ENCODE data around the gene TCF3. TPM values are rescaled to one million over a fixed set of nuclear protein-coding genes. Genes with fewer than 3 reads are reported as not detected.
A peak's percentile ranks its signal among the peaks of the same experiment; 100 is the strongest.

Gene TCF3
- total RNA-seq, 2 donors from 2014 or later = 46.9 to 47.4 TPM

DNA sequence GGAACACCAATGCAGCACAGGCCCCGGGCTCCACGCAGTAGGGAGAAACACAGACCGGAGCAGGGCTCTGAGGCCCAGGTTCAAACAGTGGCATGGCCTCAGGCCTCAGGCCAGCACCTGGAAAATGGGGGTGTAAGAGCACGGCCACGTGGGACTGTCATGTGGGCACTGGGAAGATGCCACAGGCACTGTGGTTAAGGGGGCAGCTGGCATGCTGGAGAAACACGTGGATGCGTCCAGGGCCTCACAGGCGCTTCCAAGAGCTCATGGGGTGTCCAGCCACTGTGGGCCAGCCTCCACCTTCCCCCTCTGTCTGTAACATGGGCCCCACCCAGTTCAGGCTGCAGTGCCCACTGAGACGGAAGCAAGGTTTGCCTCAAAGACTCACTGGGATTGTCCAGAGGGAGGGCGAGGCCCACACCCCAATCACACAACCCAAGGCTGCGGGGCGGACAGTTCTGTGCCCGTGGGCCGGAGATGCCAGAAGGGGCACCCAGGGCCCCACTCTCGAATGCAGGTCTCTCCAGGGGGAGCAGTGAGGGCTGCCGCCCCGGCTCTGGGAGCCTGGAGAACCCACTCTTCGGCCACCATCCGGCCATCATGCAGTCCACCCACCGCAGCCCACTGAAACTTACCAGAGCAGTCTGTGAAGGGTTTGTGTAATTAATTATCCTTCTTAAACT, 53.5 kb downstream of the TCF3 start:
- Mint-ChIP-seq H3K36me3 (ENCODE audit: low read depth) (no peaks in the 10 kb centered on the region), H3K27me3 (no peaks in the 10 kb centered on the region), H3K27ac (no peak overlapping the region), H3K4me1 (peaks cover 11% of the 10 kb centered on the region), H3K4me3 (no peak overlapping the region)
- DNase-seq (no peak), ATAC-seq (no peak)
- H3K9me3 ChIP-seq (ENCODE audit: control insufficient read depth, low read length, poor library complexity, severe bottlenecking) = no peaks in the 10 kb centered on the region

DNA sequence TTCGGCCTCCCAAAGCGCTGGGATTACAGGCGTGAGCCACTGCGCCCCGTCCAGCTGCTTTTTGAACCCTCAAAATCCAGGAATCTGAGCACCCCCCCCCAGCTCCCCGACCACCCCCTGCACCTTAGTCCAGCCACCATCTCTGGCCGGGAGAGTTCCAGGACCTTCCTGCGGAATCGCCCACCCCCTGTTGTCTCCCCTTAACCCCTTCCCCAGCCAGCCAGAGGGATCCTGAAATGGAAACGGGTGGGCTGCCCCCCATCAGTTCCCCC, 59.0 kb downstream of the TCF3 start:
- no peak for DNase-seq
- ATAC-seq = no peak
- peak overlapping the region; percentile 91 for H3K4me3 Mint-ChIP-seq

DNA sequence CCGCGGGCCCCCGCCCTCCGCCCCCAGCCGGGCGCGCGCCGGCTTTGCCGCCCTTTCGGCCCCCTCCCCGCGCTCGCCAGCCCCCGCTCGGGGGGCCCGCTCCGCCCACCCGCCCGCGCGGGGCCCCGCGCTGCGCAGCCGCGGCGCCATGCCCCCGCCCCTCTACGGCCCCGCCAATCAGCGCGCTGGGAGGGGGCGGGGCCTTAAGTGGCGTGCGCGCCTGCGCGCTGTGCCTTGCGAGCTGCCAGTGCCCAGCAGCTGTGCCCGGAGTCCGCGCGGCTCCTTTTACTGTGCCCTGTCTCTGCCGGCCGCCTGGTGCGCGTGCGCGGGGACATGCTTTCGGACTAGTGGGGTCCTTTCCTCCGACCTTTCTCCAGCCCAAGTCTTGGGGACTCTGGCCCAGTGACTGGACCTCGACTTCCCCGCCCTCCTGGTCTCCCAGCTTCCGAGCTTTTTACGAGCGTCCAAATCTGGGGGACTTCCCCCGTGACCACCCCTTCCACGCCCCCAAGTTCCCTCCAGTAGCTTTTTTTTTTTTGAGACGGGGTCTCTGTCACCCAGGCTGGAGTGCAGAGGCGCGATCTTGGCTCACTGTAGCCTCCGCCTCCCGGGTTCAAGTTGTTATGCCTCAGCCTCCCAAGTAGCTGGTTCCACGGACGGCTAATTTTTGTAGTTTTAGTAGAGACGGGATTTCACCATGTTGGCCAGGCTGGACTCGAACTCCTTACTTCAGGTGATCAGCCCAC, 59.5 kb downstream of the TCF3 start, which contains the start of gene MBD3:
Gene MBD3, minus strand, starts transcription at position 111 of the 746 bp plus-strand sequence. CDS start 234 bp downstream, outside the sequence.
- DNase-seq (peak; percentile 82 to 89 (median 87)), ATAC-seq (peak; percentile 85)
- Mint-ChIP-seq H3K4me1 (peaks cover 17% of the 10 kb centered on the region), H3K27me3 (no peaks in the 10 kb centered on the region), H3K4me3 (peak within 1 kb of the TSS; percentile 91), H3K36me3 (ENCODE audit: low read depth) (no peaks in the 10 kb centered on the region), H3K27ac (peak within 1 kb of the TSS; percentile 90)
- H3K9me3 ChIP-seq (ENCODE audit: control insufficient read depth, low read length, poor library complexity, severe bottlenecking) = no peaks in the 10 kb centered on the region

More for the DNA sequence above, 59.0 kb downstream of the TCF3 start:
- Mint-ChIP-seq H3K4me1 (peaks cover 17% of the 10 kb centered on the region), H3K36me3 (ENCODE audit: low read depth) (no peaks in the 10 kb centered on the region), H3K27me3 (no peaks in the 10 kb centered on the region), H3K27ac (peak overlapping the region; percentile 90)
- no peaks in the 10 kb centered on the region for H3K9me3 ChIP-seq (ENCODE audit: control insufficient read depth, low read length, poor library complexity, severe bottlenecking)

DNA sequence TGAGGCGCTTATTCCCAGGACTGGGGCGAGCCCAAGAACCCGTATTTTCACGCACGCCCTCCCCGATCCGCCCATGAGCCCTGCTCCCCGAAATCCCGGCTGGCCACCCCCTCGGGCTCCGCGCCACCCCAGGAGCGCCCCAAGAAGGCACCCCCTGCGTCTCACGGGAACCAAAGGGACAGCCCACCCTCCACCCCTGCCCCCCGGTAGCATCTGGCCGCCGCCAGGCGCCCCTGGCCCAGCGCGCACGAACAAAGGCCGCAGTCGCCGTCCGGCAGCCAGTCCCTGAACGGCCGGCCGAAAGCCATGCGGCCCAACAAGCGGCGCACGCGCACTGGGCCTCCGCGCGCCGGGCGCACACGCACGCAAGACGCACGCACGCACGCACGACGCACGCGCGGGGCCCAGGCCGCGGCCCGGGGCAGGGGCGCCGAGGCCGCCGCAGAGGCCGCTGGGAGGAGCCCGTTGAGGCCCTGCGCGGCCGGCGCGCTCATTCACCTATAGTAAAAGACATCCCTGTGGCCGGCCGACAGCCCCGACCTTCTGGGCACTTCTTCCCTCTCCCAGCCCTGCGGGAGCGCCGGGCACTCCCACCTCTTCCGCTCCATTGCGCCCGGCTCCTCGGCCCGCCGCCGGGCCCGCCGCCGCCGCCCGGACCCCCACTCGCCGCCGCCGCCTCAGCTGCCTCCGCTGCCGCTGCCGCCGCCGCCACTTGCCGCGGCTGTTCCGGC, 60.2 kb downstream of the TCF3 start:
- ATAC-seq = peak; percentile 86
- peak overlapping the region; percentile 89 for H3K4me3 Mint-ChIP-seq
- peak overlapping the region; percentile 90 for H3K27ac Mint-ChIP-seq
- H3K27me3 Mint-ChIP-seq = no peaks in the 10 kb centered on the region
- peaks cover 19% of the 10 kb centered on the region for H3K4me1 Mint-ChIP-seq
- peak; percentile 77 to 84 (median 78) for DNase-seq
- no peaks in the 10 kb centered on the region for H3K9me3 ChIP-seq (ENCODE audit: control insufficient read depth, low read length, poor library complexity, severe bottlenecking)
- H3K36me3 Mint-ChIP-seq (ENCODE audit: low read depth) = no peaks in the 10 kb centered on the region

DNA sequence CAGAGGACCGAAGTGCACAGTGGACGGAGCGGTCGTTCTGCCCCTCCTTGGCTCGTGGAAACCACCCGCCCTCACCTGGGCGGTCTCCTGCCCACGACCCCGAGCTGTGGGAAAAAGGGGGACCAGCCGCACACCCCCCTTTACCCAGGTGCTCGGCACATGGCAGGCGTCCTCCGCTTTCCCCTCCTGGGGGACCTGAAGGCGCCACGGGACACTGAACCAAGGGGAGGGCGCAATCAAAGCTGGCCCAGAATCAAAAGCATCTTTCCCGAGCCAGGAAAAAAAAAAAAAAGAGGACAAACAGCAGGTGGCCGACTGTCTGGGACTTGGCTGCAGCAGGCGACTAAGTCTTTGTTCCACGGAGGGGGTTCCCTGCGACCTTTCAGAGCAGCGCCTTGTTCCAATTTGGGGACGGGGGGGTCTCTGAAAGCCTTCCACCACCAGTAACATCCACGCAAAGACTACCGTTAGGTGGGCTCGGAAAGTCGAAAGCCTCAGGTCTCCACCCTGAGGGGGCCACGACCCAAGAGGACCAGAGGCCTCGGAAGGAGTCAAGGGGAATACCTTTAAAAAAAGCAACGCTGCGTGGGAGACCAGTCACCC, 60.9 kb downstream of the TCF3 start:
- Mint-ChIP-seq H3K27ac (peak overlapping the region; percentile 90), H3K36me3 (ENCODE audit: low read depth) (no peaks in the 10 kb centered on the region), H3K4me3 (peak overlapping the region; percentile 89), H3K27me3 (no peaks in the 10 kb centered on the region), H3K4me1 (peaks cover 19% of the 10 kb centered on the region)
- no peaks in the 10 kb centered on the region for H3K9me3 ChIP-seq (ENCODE audit: control insufficient read depth, low read length, poor library complexity, severe bottlenecking)
- no peak for ATAC-seq
- no peak for DNase-seq

DNA sequence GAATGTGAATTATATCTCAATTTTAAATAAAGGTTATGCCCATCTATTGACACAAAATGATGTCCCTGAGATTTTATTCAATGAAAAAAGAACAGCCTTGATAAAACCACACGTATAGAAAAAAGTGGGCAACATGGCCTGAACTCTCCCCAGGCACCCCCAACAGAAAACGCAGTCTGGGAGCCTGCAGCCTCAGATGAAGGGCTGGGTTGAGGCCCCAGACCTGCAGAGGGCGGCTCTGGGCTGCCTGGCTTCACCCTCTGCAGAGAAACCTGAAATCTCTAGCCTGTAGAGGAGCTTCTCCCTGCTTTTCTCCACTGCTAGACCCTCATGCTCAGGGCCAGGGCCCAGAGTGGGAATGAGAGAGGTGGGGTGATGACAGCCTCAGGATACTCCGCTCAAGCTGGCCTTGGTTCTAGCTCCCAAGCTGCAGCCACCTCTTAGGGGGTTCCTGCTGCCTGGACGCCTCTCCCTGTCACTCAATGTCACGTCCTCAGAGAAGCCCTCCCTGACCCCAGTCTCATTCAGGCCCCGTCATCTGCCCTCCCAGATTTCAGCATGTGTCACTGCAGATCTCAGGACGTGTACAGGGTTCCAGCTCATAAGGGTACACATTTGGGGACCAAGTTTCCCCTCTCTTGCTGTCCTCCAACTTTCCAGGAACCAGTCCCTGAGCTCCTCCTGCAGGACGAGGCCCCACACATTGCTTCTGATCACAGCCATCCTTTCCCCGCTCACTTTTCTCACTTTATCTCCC, 61.6 kb downstream of the TCF3 start:
- DNase-seq (no peak), ATAC-seq (no peak)
- no peaks in the 10 kb centered on the region for H3K9me3 ChIP-seq (ENCODE audit: control insufficient read depth, low read length, poor library complexity, severe bottlenecking)
- Mint-ChIP-seq H3K27me3 (no peaks in the 10 kb centered on the region), H3K4me1 (peaks cover 19% of the 10 kb centered on the region), H3K27ac (peak overlapping the region; percentile 90), H3K36me3 (ENCODE audit: low read depth) (no peaks in the 10 kb centered on the region), H3K4me3 (peak overlapping the region; percentile 89)

DNA sequence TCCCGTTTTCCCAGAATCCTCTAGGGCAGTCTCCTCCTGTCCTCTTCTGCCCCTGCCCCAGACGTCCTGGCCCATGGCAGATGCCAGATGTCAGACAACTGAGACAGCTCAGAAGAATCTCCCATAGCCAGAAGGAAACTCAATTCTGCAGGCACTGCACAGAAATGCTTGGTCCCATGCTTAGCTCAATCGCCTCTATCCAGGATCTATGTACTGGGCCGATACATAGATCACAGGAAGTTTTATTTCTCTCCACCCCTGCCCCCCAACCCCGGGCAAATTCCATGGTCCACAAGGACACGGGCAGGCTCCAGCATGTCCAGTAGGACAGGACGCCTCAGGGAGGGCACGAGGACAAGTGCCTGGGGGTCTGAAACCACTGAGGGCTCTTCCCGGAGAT, 64.5 kb downstream of the TCF3 start:
- no peaks in the 10 kb centered on the region for H3K9me3 ChIP-seq (ENCODE audit: control insufficient read depth, low read length, poor library complexity, severe bottlenecking)
- H3K27me3 Mint-ChIP-seq = no peaks in the 10 kb centered on the region
- DNase-seq = no peak
- no peak overlapping the region for H3K4me3 Mint-ChIP-seq
- H3K27ac Mint-ChIP-seq = no peak overlapping the region
- no peaks in the 10 kb centered on the region for H3K36me3 Mint-ChIP-seq (ENCODE audit: low read depth)
- ATAC-seq = no peak
- peaks cover 15% of the 10 kb centered on the region for H3K4me1 Mint-ChIP-seq

DNA sequence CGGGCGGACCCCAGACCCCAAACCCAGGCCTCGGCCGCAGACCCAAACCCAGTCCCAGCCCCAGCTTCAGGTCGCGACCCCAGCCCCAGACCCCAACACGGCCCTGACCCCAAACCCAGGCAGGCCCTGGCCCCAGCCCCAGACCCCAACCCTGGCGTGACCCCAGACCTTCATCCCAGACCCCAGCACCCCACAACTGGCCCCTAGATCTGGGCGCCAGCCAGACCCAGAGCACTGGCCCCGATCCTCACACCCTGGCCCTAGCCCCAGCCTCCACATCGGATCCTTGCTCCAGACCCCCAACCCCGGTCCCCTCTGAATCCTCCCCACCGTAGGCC, 67.2 kb downstream of the TCF3 start:
- Mint-ChIP-seq H3K27me3 (no peaks in the 10 kb centered on the region), H3K4me1 (peaks cover 8% of the 10 kb centered on the region), H3K36me3 (ENCODE audit: low read depth) (no peaks in the 10 kb centered on the region), H3K4me3 (no peak overlapping the region), H3K27ac (no peak overlapping the region)
- DNase-seq (no peak), ATAC-seq (no peak)
- H3K9me3 ChIP-seq (ENCODE audit: control insufficient read depth, low read length, poor library complexity, severe bottlenecking) = no peaks in the 10 kb centered on the region

DNA sequence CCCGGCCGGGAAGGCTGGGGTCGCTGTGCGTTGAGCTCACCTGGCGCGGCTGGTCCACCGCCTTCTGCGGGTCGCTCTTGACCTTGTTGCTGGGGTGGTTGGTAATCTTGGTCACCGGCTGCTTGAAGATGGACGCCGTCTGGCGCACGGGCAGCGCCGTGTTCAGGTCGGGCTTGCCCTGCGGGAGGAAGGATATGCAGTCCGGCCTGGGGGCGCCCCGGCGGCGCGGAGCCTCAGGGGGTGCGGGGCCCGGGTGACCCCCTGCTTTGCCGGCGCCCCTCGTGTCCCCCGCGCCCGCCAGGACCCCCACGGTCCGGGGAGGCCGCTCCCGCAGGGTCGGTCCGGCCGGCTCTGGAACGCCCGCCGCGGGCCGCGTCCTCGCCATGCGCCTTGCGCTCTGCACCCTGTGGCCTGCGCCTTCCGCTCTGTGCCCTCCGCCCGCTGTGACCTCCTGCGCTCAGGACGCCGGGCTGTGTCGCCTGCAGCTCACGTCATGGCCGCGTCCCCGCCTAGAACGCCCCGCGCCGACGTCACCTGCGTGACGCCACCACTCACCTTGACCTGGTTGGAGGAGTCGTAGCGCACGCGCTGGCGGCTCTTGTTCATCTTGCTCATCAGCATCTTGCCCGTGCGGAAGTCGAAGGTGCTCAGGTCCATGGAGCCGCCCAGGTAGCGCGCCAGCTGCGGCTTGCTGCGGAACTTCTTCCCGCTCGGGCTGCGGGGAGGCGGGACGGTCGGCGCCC, 67.7 kb downstream of the TCF3 start:
- no peak overlapping the region for H3K4me3 Mint-ChIP-seq
- H3K36me3 Mint-ChIP-seq (ENCODE audit: low read depth) = peaks cover 2% of the 10 kb centered on the region
- no peak for DNase-seq
- H3K27me3 Mint-ChIP-seq = no peaks in the 10 kb centered on the region
- ATAC-seq = no peak
- peaks cover 6% of the 10 kb centered on the region for H3K4me1 Mint-ChIP-seq
- no peaks in the 10 kb centered on the region for H3K9me3 ChIP-seq (ENCODE audit: control insufficient read depth, low read length, poor library complexity, severe bottlenecking)
- H3K27ac Mint-ChIP-seq = no peak overlapping the region

DNA sequence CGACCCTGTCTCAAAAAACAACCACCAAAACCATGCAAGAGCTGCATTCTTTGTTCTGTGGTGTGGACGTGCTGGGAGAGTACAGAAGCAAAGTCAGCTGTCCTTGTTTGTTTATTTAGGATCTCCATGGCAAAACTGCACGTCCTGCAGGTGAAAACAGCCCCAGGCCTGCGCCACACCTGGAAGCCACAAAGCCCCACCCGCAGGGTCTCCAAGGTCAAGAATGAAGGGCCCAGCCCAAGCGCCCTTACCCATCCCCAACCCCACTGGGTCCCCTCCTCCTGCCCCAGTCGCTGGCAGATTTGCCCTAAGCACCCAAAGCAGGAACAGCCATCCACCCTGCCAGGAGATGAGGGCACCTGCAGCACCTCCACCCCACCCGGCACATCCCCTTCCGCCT, 70.2 kb downstream of the TCF3 start:
- no peaks in the 10 kb centered on the region for H3K27me3 Mint-ChIP-seq
- ATAC-seq (no peak), DNase-seq (no peak)
- no peak overlapping the region for H3K27ac Mint-ChIP-seq
- H3K4me3 Mint-ChIP-seq = no peak overlapping the region
- no peaks in the 10 kb centered on the region for H3K9me3 ChIP-seq (ENCODE audit: control insufficient read depth, low read length, poor library complexity, severe bottlenecking)
- peaks cover 2% of the 10 kb centered on the region for H3K4me1 Mint-ChIP-seq
- H3K36me3 Mint-ChIP-seq (ENCODE audit: low read depth) = peaks cover 2% of the 10 kb centered on the region

DNA sequence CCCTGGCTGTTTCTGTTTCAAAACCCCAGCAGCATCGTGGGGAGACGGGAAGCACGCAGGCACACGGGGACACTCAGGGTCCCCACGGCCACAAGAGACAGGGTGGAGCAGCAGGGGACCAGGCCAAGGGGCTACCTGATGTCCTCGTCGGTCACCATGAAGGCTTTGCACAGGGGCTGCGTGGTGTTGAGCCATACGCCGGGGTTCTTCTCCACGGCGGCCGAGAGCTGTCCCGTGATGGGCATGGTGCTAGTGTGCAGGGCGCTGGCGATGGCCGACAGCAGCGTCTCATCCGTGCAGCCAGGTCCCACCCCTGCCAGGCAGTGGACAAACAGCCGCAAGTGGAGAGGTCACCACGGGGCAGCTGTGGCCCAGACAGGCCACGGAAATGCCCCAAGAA, 71.5 kb downstream of the TCF3 start:
- no peaks in the 10 kb centered on the region for H3K9me3 ChIP-seq (ENCODE audit: control insufficient read depth, low read length, poor library complexity, severe bottlenecking)
- peaks cover 2% of the 10 kb centered on the region for H3K36me3 Mint-ChIP-seq (ENCODE audit: low read depth)
- H3K27ac Mint-ChIP-seq = no peak overlapping the region
- no peaks in the 10 kb centered on the region for H3K27me3 Mint-ChIP-seq
- peaks cover 2% of the 10 kb centered on the region for H3K4me1 Mint-ChIP-seq
- ATAC-seq (no peak), DNase-seq (no peak)
- H3K4me3 Mint-ChIP-seq = no peak overlapping the region

DNA sequence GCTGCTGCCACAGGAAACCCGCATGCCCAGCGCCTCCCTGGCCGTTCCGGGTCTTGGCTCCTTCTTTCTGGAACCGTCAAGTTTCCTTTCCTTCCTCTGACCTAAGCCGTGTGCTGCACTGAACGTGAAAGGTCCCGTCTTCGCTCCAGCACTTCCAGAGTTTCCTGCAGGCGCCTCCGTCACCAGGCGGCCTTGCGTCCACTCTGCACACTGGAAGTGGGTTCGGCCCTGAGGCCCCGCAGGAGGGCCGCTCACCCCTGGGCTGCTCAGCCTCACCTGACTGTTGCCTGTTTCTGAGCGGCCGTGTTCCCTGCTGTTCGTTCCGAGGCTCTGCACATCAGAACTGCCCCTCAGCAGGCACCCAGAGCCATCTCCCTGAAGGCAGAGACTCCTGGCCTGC, 72.0 kb downstream of the TCF3 start:
- no peak for DNase-seq
- H3K9me3 ChIP-seq (ENCODE audit: control insufficient read depth, low read length, poor library complexity, severe bottlenecking) = no peaks in the 10 kb centered on the region
- H3K27ac Mint-ChIP-seq = no peak overlapping the region
- H3K27me3 Mint-ChIP-seq = no peaks in the 10 kb centered on the region
- no peak overlapping the region for H3K4me3 Mint-ChIP-seq
- H3K4me1 Mint-ChIP-seq = peaks cover 6% of the 10 kb centered on the region
- H3K36me3 Mint-ChIP-seq (ENCODE audit: low read depth) = peaks cover 2% of the 10 kb centered on the region
- ATAC-seq = no peak
